ENCODE measurements around the gene FAU. TPM values are rescaled to one million over a fixed set of nuclear protein-coding genes. Genes with fewer than 3 reads are reported as not detected.

FAU gene
- total and polyA plus RNA-seq, 10 of the 15 experiments (the other 5 are each of a cell fraction or from before 2014, with no cell fraction given): 332 to 1,347 (median 990) TPM

DNA sequence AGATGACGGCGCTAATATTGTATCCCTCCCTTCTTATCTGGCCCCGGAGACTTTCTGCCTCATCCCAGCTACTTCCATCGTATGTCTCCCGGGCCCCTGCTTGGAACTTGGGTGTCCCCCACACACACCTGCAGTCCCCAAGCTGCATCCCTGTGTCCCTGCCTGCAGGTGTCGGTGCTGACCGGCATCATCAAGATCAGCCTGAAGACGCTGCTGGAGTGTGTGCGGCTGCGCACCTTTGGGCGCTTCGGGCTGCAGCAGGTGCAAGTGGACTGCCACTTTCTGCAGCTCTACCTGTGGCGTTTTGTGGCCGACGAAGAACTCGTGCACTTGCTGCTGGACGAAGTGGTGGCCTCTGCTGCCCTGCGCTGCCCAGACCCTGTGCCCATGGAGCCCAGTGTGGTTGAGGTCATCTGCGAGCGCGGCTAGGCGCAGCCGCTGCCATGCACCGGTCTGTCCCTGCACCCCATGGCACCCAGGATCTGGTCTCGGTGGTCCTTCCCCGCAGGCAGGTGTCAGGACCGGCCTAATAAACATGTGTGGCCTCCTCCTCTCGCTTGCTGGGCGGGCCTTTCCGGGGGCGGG is 10.7 kb downstream of the FAU start:
- POLR2A ChIA-PET: interaction anchor here (0.6 to 2.7 kb wide), 14 partner anchors 10 to 332 kb away, joined by 3 to 31 read pairs (median 4); partner anchors contain the start of genes ARL2, CAPN1, FAU and MRPL49
- H3K9ac ChIP-seq (ENCODE audit: control insufficient read depth, insufficient read depth, low read length): no peak overlapping the region

DNA sequence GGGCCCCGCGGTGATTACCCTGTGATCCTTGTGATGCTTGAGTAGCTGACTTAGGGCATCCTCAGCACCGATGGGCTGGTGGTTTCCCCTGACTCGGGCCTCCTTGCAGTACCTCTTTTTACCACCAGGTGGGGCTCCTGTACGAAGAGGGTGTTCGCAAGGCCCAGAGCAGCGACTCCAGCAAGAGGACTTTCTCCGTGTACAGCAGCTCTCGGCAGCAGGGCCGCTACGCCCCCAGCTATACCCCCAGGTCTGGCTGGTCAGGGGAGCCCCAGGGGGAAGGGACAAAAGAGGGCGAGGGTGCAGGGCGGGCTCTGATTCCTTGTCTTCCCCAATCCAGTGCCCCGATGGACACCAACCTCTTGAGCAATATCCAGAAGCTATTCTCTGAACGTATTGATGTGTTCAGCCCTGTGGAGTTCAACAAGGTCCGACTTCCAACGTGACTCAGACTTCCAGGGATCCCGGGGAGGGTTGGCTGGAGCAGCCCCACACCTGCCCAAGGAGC is 11.5 kb downstream of the FAU start:
- H4K20me1 ChIP-seq (ENCODE audit: control insufficient read depth, insufficient read depth): no peaks in the 10 kb centered on the region; the same call in 1 of the 2 replicates
- H3K27ac ChIP-seq (ENCODE audit: control insufficient read depth, insufficient read depth): 0 out of 2 replicates have a peak overlapping the region, but pooled peaks have one; percentile 2
- RAD21 ChIA-PET (ENCODE audit: unreplicated experiment): interaction anchor here (0.8 to 3.8 kb wide), 12 partner anchors 11 to 264 kb away, joined by 3 to 59 read pairs (median 8); partner anchors contain the start of genes ARL2, CAPN1, CDC42EP2 and FAU
- SMC1A ChIA-PET (ENCODE audit: uncharacterized antibody, unreplicated experiment): interaction anchor here (0.6 to 3.1 kb wide), 12 partner anchors 8 to 263 kb away, joined by 3 to 27 read pairs (median 4); partner anchors contain the start of genes CAPN1, FAU, MRPL49 and SNX15
- WGBS (ENCODE audit: insufficient coverage, insufficient replicate concordance, low lambda C conversion rate, missing lambda C conversion rate): 14% methylated on average over 18 of the region's 18 CpGs
- H3K27me3 ChIP-seq (replicated peaks in 1 of 2; ENCODE audit: control insufficient read depth in 2 of 2, insufficient read depth in 2 of 2, low read length in 1 of 2): no peaks in the 10 kb centered on the region
- peak; percentile 96 for FAIRE-seq
- CTCF ChIA-PET: interaction anchor here (0.6 to 6.3 kb wide), 34 partner anchors 8 to 793 kb away, joined by 3 to 93 read pairs (median 4); partner anchors contain the start of genes ARL2, BATF2, CAPN1 and CDC42BPG
- H3K36me3 ChIP-seq (ENCODE audit: control insufficient read depth in 2 of 2, insufficient read depth in 2 of 2, low read length in 1 of 2): peaks cover 6 to 16% of the 10 kb centered on the region in 2 experiments; a peak in 3 of 4 replicates
- no peak overlapping the region for H3K9ac ChIP-seq (ENCODE audit: control insufficient read depth, insufficient read depth, low read length)
- H3K4me3 ChIP-seq: no peak overlapping the region
- BruUV-seq (replicated peaks): no TSS peak
- H3K79me2 ChIP-seq (ENCODE audit: control insufficient read depth, insufficient read depth, low read length): 0 out of 2 replicates have a peak, but pooled peaks cover 2% of the 10 kb centered on the region
- peaks cover 15% of the 10 kb centered on the region for H3K4me1 ChIP-seq (ENCODE audit: control insufficient read depth, insufficient read depth, low read length)
- POLR2A ChIA-PET: interaction anchor here (0.6 to 2.7 kb wide), 11 partner anchors 11 to 707 kb away, joined by 3 to 11 read pairs (median 4); partner anchors contain the start of genes FAU and MRPL49
- in situ Hi-C loops (cut with MboI): no loop called here
- no peak overlapping the region for H2AFZ ChIP-seq (ENCODE audit: control insufficient read depth, low read depth, low read length)
- H3K4me2 ChIP-seq (ENCODE audit: control insufficient read depth, insufficient read depth): no peak overlapping the region
- intact Hi-C loops (cut with micrococcal nuclease; ENCODE audit: unreplicated experiment): loop anchor here (5.0 to 10.0 kb wide), 4 partner anchors 72 to 336 kb away; partner anchors contain the start of genes ATG2A, CAPN1, DPF2 and SF1
- H3K9me3 ChIP-seq (replicated peaks; ENCODE audit: control insufficient read depth, insufficient read depth, low read length): no peaks in the 10 kb centered on the region
- peak; percentile 62 for ATAC-seq
- no peak for DNase-seq (ENCODE audit: low read depth, low spot score)
- TF ChIP-seq NR2C2 (IDR thresholded peaks at IDR 0.05; ENCODE audit: borderline replicate concordance, control insufficient read depth, insufficient read length, low read depth) (no peak), MXI1 (IDR thresholded peaks at IDR 0.05; ENCODE audit: low read depth, low read length) (peak; percentile 53; the same call in 1 of the 2 replicates), SUPT20H (IDR thresholded peaks at IDR 0.05; ENCODE audit: borderline replicate concordance, control insufficient read depth, low read depth, low read length) (no peak), JUNB (IDR thresholded peaks at IDR 0.05) (no peak), ZSCAN29 (IDR thresholded peaks at IDR 0.05) (no peak), SPI1 (IDR thresholded peaks at IDR 0.05; ENCODE audit: borderline replicate concordance, insufficient read depth, low read depth, low read length) (peak; percentile 35; the same call in 1 of the 2 replicates), CBFB (IDR thresholded peaks at IDR 0.05; ENCODE audit: low read depth) (no peak)

More for the DNA sequence above, 10.7 kb downstream of the FAU start:
- Histone ChIP-seq H3K4me3 (no peak overlapping the region), H3K9me3 (replicated peaks; ENCODE audit: control insufficient read depth, insufficient read depth, low read length) (no peaks in the 10 kb centered on the region), H3K36me3 (ENCODE audit: control insufficient read depth in 2 of 2, insufficient read depth in 2 of 2, low read length in 1 of 2) (peaks cover 8 to 16% of the 10 kb centered on the region in 2 experiments; a peak in 3 of 4 replicates), H3K27me3 (replicated peaks in 1 of 2; ENCODE audit: control insufficient read depth in 2 of 2, insufficient read depth in 2 of 2, low read length in 1 of 2) (no peaks in the 10 kb centered on the region), H4K20me1 (ENCODE audit: control insufficient read depth, insufficient read depth) (no peaks in the 10 kb centered on the region; the same call in 1 of the 2 replicates), H3K4me1 (ENCODE audit: control insufficient read depth, insufficient read depth, low read length) (peaks cover 19% of the 10 kb centered on the region), H3K79me2 (ENCODE audit: control insufficient read depth, insufficient read depth, low read length) (peaks cover 7% of the 10 kb centered on the region), H3K27ac (ENCODE audit: control insufficient read depth, insufficient read depth) (no peak overlapping the region), H3K4me2 (ENCODE audit: control insufficient read depth, insufficient read depth) (peak overlapping the region; percentile 95), H2AFZ (ENCODE audit: control insufficient read depth, low read depth, low read length) (no peak overlapping the region)
- no TSS peak for BruUV-seq (replicated peaks)
- ATAC-seq (no peak), DNase-seq (ENCODE audit: low read depth, low spot score) (no peak), FAIRE-seq (no peak)
- RAD21 ChIA-PET (ENCODE audit: unreplicated experiment): interaction anchor here (0.6 to 3.8 kb wide), 18 partner anchors 11 to 264 kb away, joined by 3 to 59 read pairs (median 5); partner anchors contain the start of genes ARL2, CAPN1, CDC42EP2 and FAU
- CTCF ChIA-PET: interaction anchor here (0.6 to 6.3 kb wide), 39 partner anchors 8 to 794 kb away, joined by 3 to 93 read pairs (median 4); partner anchors contain the start of genes ARL2, BATF2, CAPN1 and CDC42BPG
- WGBS (ENCODE audit: insufficient coverage, insufficient replicate concordance, low lambda C conversion rate, missing lambda C conversion rate): 74% methylated on average over 28 of the region's 31 CpGs
- intact Hi-C loops (cut with micrococcal nuclease; ENCODE audit: unreplicated experiment): loop anchor here (5.0 to 10.0 kb wide), 4 partner anchors 71 to 336 kb away; partner anchors contain the start of genes ATG2A, CAPN1, DPF2 and SF1
- TF ChIP-seq MXI1 (IDR thresholded peaks at IDR 0.05; ENCODE audit: low read depth, low read length): 0 out of 2 replicates have a peak, but pooled peaks have one; percentile 48
- TF ChIP-seq CHD2 (IDR thresholded peaks at IDR 0.05; ENCODE audit: borderline replicate concordance, low read depth, low read length): 0 out of 2 replicates have a peak, but pooled peaks have one; percentile 20
- TF ChIP-seq POLR2AphosphoS5 (IDR thresholded peaks at IDR 0.05; ENCODE audit: low read length): no peak
- 0 out of 2 replicates have a peak, but pooled peaks have one; percentile 58 for TF ChIP-seq HDGF (IDR thresholded peaks at IDR 0.05)
- TF ChIP-seq RUNX3 (IDR thresholded peaks at IDR 0.05; ENCODE audit: low read length): no peak
- SMC1A ChIA-PET (ENCODE audit: uncharacterized antibody, unreplicated experiment): interaction anchor here (0.6 to 3.1 kb wide), 10 partner anchors 10 to 263 kb away, joined by 3 to 27 read pairs (median 5); partner anchors contain the start of genes CAPN1, FAU and MRPL49
- in situ Hi-C loops (cut with MboI): no loop called here

Data from GM12878 (cell line).